Fibroblast of lung (primary cell): Measurements from ENCODE around the gene OR51E2.

Experiments used
- CTCF ChIP-seq, 2 donors: IDR thresholded peaks in 1 of 2; conservative IDR thresholded peaks in 1 of 2; 1 replicate in 1 of 2; 2 replicates in 1 of 2; pipeline ENCODE4 v1.5.1; 2011 to 2012; ENCODE audit warnings: low read length in 2 of 2, control low read depth in 1 of 2, inconsistent platforms in 1 of 2, low read depth in 1 of 2, mild to moderate bottlenecking in 1 of 2
- EZH2 ChIP-seq: IDR thresholded peaks from 2 replicates; pipeline ENCODE4 v1.5.1; 2012; ENCODE audit warnings: low read length, control low read depth, mild to moderate bottlenecking; ENCODE audit errors: missing control alignments

GRCh38 chr11:4713241-4713640 lies 15.6 kb upstream of the OR51E2 start:
- TF ChIP-seq CTCF (conservative IDR thresholded peaks at IDR 0.05 in 1 of 2, IDR thresholded peaks at IDR 0.05 in 1 of 2; ENCODE audit: low read depth in 1 of 2, low read length in 2 of 2) (no peak), EZH2 (no peak)
